ENCODE measurements around the gene HEXD.

DNA sequence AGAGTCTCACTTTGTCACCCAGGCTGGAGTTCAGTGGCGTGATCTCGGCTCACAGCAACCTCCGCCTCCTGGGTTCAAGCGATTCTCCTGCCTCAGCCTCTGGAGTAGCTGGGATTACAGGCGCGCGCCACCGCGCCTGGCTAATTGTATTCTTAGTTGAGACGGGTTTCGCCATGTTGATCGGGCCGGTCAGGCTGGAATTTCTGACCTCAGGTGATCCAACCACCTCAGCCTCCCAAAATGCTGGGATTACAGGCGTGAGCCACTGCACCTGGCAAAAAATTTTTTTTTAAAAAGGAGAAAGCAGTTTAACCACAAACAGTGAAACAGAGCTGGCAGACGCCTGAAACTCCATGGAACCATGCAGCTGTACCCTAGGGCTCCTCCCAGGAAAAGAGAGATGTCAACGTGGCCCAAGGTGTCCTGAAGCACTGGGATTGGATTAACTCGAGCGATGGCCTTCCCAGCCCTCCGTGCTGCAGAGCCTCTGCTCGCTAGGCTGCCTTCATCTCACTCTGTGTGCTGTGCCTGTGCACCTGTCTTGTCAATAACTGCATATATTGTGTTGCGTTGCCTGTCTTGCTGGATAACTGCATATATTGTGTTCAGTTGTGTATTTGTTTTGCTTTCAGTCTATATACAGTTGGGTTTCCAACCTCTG lies 71.8 kb downstream of the HEXD start:
- TF ChIP-seq POLR2A (IDR thresholded peaks at IDR 0.05): no peak
- TF ChIP-seq, protein P1, sequence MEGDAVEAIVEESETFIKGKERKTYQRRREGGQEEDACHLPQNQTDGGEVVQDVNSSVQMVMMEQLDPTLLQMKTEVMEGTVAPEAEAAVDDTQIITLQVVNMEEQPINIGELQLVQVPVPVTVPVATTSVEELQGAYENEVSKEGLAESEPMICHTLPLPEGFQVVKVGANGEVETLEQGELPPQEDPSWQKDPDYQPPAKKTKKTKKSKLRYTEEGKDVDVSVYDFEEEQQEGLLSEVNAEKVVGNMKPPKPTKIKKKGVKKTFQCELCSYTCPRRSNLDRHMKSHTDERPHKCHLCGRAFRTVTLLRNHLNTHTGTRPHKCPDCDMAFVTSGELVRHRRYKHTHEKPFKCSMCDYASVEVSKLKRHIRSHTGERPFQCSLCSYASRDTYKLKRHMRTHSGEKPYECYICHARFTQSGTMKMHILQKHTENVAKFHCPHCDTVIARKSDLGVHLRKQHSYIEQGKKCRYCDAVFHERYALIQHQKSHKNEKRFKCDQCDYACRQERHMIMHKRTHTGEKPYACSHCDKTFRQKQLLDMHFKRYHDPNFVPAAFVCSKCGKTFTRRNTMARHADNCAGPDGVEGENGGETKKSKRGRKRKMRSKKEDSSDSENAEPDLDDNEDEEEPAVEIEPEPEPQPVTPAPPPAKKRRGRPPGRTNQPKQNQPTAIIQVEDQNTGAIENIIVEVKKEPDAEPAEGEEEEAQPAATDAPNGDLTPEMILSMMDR (IDR thresholded peaks at IDR 0.05): no peak

Data from uterus (tissue), 2 donors.